Gastrocnemius medialis (tissue), 4 donors: ENCODE measurements around the gene AHDC1. TPM values are rescaled to one million over a fixed set of nuclear protein-coding genes. Genes with fewer than 3 reads are reported as not detected.

ENCODE experiments used
- ATAC-seq, 2 donors: fragments of 150-250 bp; one replicate each; pipeline ENCODE4 v1.9.1; 2016
- DNase-seq, 2 donors: peaks; one replicate each; pipeline ENCODE4 v3.0.0-alpha.2; 2019
- H3K27ac ChIP-seq, 4 donors: fragments of 200-600 bp; sonication (generic); 1 replicate in 1 of 4; 2 replicates in 3 of 4; pipeline ENCODE4 v1.5.1; 2016 to 2018; ENCODE audit warnings: mild to moderate bottlenecking in 2 of 4, moderate library complexity in 1 of 4
- H3K27me3 ChIP-seq, 3 donors: fragments of 200-600 bp; sonication (generic) in 2 of 3; 1 replicate in 1 of 3; 2 replicates in 2 of 3; pipeline versions ENCODE4 v1.5.1 to v1.6.0; 2016 to 2019; ENCODE audit warnings: mild to moderate bottlenecking in 1 of 3, moderate library complexity in 1 of 3
- H3K36me3 ChIP-seq, 2 donors: fragments of 200-600 bp; sonication (generic) in 1 of 2; one replicate each; pipeline ENCODE4 v1.5.1; 2017 to 2018
- H3K4me1 ChIP-seq, 2 donors: fragments of 200-600 bp; sonication (generic) in 1 of 2; one replicate each; pipeline ENCODE4 v1.5.1; 2016 to 2017; ENCODE audit warnings: mild to moderate bottlenecking in 2 of 2
- H3K4me3 ChIP-seq, 4 donors: fragments of 200-600 bp; sonication (generic) in 3 of 4; 1 replicate in 1 of 4; 2 replicates in 3 of 4; pipeline ENCODE4 v1.5.1; 2016 to 2019; ENCODE audit warnings: mild to moderate bottlenecking in 2 of 4
- H3K9me3 ChIP-seq, 3 donors: fragments of 200-600 bp; sonication (generic) in 2 of 3; 1 replicate in 1 of 3; 2 replicates in 2 of 3; pipeline ENCODE4 v1.5.1; 2016 to 2019
- POLR2A ChIP-seq, 2 donors: fragments of 450-650 bp; IDR thresholded peaks; one replicate each; pipeline ENCODE4 v1.6.1; 2017; ENCODE audit warnings: antibody characterized with exemption in 2 of 2, mild to moderate bottlenecking in 2 of 2, moderate library complexity in 2 of 2
- in situ Hi-C, 4 donors: fragments of 200-750 bp; cut with MboI; loops; one replicate each; pipeline versions ENCODE4 v1.15.0 to v1.8.0; 2017; ENCODE audit warnings: low sequenced_read_pairs in 4 of 4
- intact Hi-C: fragments of 100-400 bp; cut with DNase I; formaldehyde crosslinking; loops from one replicate; pipeline ENCODE4 v1.15.1; 2023; ENCODE audit warnings: low total_unique reads
- total RNA-seq, 4 donors: library from RNA; depleted of rRNA; stranded (reverse); fragments of >200 nt; gene quantifications; one replicate each; pipeline versions ENCODE4 v1.1.0 to v1.2.3, GENCODE V29; 2016
- TF ChIP-seq, protein P1 (sequence below), 5 experiments: fragments of 450-650 bp in 3 of 5; fragments of 200-600 bp in 2 of 5; sonication (generic) in 2 of 5; IDR thresholded peaks in 4 of 5; conservative IDR thresholded peaks in 1 of 5; 1 replicate in 4 of 5; 2 replicates in 1 of 5; pipeline ENCODE4 v1.5.1; 2016 to 2019; ENCODE audit warnings: antibody characterized with exemption in 5 of 5, mild to moderate bottlenecking in 3 of 5, moderate library complexity in 3 of 5

AHDC1 gene
- total RNA-seq, 4 donors from 2014 or later: 22.2 to 57.9 (median 35.2) TPM

DNA sequence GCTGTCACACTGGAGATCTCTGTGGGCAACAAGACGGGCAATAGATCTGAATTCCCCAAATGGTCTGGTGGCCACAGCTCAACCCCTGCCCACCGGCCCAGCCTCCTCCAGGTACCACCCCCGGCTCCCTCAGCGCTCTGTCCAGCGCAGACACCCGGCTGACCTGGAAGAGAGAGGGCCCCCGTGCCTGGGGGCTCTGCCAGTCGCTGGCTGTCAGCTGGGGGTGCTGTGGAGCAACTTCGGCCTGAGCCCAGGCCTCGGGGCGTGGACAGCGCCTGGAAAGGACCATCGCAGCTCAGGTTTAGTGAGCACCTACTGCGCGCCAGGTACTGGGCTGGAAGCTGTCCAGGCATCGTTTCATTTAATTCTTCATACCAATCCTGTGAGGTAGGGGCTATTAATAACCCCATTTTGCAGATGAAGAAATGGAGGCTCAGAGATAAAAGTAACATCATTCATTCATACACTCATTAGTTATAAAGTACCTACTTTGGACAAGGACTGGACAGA, 51.0 kb downstream of the AHDC1 start:
- in situ Hi-C loops: loop anchor here in 2 of 4 donors (5.0 to 10.0 kb wide), 2 partner anchors 52 to 54 kb away; partner anchors contain the start of gene AHDC1 (in 1 of the 2)
- Histone ChIP-seq H3K27ac (peak overlapping the region; percentile 19 to 100 (median 98)), H3K4me1 (peaks cover 27 to 29% of the 10 kb centered on the region in 2 donors), H3K4me3 (no peak overlapping the region), H3K9me3 (no peaks in the 10 kb centered on the region), H3K36me3 (peaks cover 0 to 41% of the 10 kb centered on the region in 2 donors), H3K27me3 (no peaks in the 10 kb centered on the region)
- no peak for TF ChIP-seq POLR2A (IDR thresholded peaks at IDR 0.05)
- TF ChIP-seq, protein P1, sequence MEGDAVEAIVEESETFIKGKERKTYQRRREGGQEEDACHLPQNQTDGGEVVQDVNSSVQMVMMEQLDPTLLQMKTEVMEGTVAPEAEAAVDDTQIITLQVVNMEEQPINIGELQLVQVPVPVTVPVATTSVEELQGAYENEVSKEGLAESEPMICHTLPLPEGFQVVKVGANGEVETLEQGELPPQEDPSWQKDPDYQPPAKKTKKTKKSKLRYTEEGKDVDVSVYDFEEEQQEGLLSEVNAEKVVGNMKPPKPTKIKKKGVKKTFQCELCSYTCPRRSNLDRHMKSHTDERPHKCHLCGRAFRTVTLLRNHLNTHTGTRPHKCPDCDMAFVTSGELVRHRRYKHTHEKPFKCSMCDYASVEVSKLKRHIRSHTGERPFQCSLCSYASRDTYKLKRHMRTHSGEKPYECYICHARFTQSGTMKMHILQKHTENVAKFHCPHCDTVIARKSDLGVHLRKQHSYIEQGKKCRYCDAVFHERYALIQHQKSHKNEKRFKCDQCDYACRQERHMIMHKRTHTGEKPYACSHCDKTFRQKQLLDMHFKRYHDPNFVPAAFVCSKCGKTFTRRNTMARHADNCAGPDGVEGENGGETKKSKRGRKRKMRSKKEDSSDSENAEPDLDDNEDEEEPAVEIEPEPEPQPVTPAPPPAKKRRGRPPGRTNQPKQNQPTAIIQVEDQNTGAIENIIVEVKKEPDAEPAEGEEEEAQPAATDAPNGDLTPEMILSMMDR (IDR thresholded peaks at IDR 0.05 in 4 of 5, conservative IDR thresholded peaks at IDR 0.05 in 1 of 5): no peak
- intact Hi-C loops: no loop called here
- ATAC-seq: no peak
- no peak for DNase-seq

DNA sequence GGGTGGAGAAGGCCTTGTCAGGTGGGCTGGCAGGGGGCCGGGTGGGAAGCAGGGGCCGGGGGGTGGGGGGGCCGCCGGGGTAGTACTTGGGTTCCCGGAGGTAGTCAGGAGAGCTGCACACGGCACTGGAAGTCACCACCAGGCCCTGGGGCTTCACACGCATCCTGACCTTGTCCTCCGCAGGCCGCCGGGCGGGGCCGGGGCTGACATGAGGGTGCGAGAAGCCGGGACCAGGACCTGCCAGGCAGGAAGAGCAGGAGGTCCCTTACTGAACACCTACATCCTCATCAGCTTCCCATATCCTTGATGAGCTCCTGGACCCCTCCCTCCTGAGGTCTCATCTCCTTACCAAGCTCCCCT, 52.0 kb downstream of the AHDC1 start:
- Histone ChIP-seq H3K9me3 (no peaks in the 10 kb centered on the region), H3K4me1 (peaks cover 18% of the 10 kb centered on the region in 2 donors), H3K4me3 (no peak overlapping the region), H3K27me3 (no peaks in the 10 kb centered on the region), H3K36me3 (peaks cover 0 to 51% of the 10 kb centered on the region in 2 donors), H3K27ac (peak overlapping the region in 3 of 4 donors; percentile 23 to 100 (median 100))
- ATAC-seq: no peak
- in situ Hi-C loops (loop anchor here in 2 of 4 donors (5.0 to 10.0 kb wide), 2 partner anchors 53 to 55 kb away; partner anchors contain the start of gene AHDC1 (in 1 of the 2)), intact Hi-C loops (no loop called here)
- DNase-seq: no peak
- TF ChIP-seq, protein P1 (IDR thresholded peaks at IDR 0.05 in 4 of 5, conservative IDR thresholded peaks at IDR 0.05 in 1 of 5): no peak
- no peak for TF ChIP-seq POLR2A (IDR thresholded peaks at IDR 0.05)

DNA sequence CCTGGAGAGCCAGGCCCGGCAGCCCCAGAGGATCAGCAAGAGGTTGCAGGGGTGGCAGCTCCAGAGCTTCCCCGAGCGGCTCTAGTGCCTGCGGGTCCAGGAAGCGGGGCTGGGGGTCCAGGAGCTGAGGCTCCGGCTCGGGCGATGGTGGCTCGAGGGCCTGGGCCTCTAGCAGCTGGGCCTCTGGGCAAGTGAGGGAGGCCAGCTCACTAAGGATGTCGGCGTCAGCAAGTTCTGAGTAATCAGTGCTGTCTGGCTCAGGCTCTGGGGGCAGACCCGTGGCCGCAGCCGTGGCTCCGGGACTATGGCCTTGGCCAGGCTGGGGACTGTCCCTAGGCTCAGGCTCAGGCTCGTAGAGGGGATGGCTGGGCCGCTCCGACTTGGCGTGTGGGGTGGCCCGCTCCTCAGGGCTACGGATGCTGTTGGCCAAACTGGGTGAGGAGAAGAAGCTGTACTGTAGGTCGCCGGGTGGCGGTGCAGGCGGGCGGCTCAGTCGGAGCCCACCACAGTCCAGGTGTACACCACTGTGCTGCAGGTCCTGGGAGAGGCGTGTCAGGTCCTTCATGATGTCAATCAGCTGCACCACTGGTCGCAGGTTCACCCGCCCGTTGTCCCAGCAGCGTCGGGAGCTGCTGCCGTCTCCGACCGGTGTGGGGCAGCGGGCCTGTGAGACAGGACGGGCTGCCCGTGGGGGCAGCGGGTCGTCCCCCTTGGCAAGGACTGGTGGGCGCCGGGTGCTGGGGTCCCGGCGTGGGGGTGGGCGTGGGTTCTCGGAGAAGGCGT, 52.6 kb downstream of the AHDC1 start:
- Histone ChIP-seq H3K27me3 (no peaks in the 10 kb centered on the region), H3K27ac (peak overlapping the region in 3 of 4 donors; percentile 23 to 100 (median 100)), H3K9me3 (no peaks in the 10 kb centered on the region), H3K4me1 (peaks cover 17 to 19% of the 10 kb centered on the region in 2 donors), H3K36me3 (peaks cover 0 to 51% of the 10 kb centered on the region in 2 donors), H3K4me3 (no peak overlapping the region)
- ATAC-seq: no peak
- no peak for DNase-seq
- intact Hi-C loops (no loop called here), in situ Hi-C loops (loop anchor here in 2 of 4 donors (5.0 to 10.0 kb wide), 2 partner anchors 53 to 56 kb away; partner anchors contain the start of gene AHDC1 (in 1 of the 2))
- TF ChIP-seq, protein P1 (IDR thresholded peaks at IDR 0.05 in 4 of 5, conservative IDR thresholded peaks at IDR 0.05 in 1 of 5): no peak
- TF ChIP-seq POLR2A (IDR thresholded peaks at IDR 0.05): no peak

DNA sequence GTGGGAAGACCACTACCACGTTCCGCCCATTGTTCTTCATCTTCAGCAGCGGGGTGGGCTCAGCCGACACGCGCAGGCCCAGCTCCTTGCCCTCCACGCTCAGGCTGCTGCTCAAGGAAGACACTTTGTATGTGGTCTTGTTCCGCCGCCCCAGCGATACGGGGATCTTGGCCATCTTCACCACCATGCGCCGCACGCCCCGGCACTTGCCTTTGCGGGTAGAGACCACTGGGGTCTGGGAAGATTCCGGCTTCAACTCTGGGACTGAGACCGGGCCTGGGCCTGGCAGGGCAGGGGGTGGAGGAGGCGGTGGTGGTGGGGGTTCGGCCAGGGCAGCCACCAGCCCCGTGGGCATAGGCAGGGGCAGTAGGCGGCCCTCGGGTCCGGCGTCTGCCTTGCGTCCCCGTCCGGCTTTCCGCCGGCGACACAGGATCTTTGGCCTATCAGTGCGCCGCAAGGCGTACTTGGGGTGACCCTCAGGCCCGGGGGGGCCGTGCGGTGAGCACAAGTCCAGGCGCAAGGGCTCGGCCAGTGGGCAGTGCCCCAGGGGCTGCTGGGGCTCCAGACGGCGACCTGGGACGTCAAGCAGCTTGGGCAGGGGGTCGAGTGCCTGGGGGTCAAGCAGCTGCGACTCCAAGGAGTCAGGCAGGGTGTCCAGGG, 53.3 kb downstream of the AHDC1 start:
- Histone ChIP-seq H3K36me3 (peaks cover 0 to 51% of the 10 kb centered on the region in 2 donors), H3K9me3 (no peaks in the 10 kb centered on the region), H3K4me1 (peaks cover 17 to 25% of the 10 kb centered on the region in 2 donors), H3K27me3 (no peaks in the 10 kb centered on the region), H3K27ac (peak overlapping the region in 3 of 4 donors; percentile 22 to 100 (median 100)), H3K4me3 (no peak overlapping the region)
- in situ Hi-C loops (loop anchor here in 2 of 4 donors (5.0 to 10.0 kb wide), 2 partner anchors 54 to 57 kb away; partner anchors contain the start of gene AHDC1 (in 1 of the 2)), intact Hi-C loops (no loop called here)
- DNase-seq (no peak), ATAC-seq (no peak)
- TF ChIP-seq POLR2A (IDR thresholded peaks at IDR 0.05): no peak
- TF ChIP-seq, protein P1 (IDR thresholded peaks at IDR 0.05 in 4 of 5, conservative IDR thresholded peaks at IDR 0.05 in 1 of 5): no peak
